C1 segment of cervical spinal cord (tissue), 14 donors: ENCODE measurements around the gene CCDC171.
A peak's percentile ranks its signal among the peaks of the same experiment; 100 is the strongest.
"Not testable (repeated sequence)": the region's sequence is repeated elsewhere in the genome, so short reads cannot be mapped to it uniquely, and the experiment has no call there.

Experiments
- DNase-seq, 14 donors: peaks; one replicate each; lab custom pipeline; 2025; lab: John Stamatoyannopoulos, UW

The CCDC171 gene

DNA sequence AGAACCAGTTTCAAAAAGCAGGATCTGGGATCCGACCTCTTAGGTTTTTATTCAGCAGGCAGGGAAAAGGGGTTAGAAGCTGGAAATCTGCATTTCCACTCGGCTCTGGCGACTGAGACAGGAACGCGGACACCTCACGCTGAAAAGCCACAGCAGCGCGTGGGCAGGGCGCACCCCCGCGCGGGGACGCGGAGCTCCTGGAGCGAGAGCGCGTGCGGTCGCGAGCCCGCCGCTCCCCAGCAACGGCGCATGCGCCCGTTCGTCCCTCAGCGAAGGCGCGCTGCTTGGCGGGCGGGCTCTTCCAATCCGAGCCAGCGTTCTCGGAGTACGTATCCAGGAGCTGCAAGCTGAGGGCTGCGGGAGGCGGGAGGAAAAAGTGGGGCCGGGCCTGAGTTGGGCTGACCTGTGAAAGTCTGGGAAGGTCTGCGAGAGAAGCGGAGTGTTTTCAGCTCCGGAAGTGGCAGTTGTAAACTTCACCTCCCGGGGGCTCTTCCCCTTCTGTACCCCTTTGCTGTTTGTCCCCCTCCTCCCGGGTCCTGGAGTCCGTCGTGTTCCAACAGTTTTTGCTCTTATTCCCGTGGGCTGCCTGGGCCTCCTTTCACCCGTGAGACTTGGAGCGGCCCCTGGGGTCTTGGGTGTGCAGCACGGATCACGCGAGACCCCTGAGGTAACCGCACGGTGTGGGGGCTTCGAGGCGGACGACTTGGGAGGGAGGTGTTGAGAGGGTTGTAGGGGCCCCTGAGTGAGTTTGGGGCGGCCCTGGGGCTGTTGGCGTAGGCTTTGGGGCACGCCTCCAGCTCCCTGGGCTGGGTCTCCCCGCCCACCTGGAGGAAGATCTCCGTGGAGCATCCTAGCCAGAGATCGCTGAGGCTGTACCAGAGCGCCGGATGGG, at the start of gene CCDC171:
CCDC171 (plus strand) TSS at position 408 of the 892 bp plus-strand sequence. CDS start 11,046 bp downstream, outside the sequence.
- peak; percentile 55 to 92 (median 88) for DNase-seq

- no peak for DNase-seq
Measured at GRCh38 chr9:15505921-15506320, 46.9 kb upstream of the CCDC171 start.

DNA sequence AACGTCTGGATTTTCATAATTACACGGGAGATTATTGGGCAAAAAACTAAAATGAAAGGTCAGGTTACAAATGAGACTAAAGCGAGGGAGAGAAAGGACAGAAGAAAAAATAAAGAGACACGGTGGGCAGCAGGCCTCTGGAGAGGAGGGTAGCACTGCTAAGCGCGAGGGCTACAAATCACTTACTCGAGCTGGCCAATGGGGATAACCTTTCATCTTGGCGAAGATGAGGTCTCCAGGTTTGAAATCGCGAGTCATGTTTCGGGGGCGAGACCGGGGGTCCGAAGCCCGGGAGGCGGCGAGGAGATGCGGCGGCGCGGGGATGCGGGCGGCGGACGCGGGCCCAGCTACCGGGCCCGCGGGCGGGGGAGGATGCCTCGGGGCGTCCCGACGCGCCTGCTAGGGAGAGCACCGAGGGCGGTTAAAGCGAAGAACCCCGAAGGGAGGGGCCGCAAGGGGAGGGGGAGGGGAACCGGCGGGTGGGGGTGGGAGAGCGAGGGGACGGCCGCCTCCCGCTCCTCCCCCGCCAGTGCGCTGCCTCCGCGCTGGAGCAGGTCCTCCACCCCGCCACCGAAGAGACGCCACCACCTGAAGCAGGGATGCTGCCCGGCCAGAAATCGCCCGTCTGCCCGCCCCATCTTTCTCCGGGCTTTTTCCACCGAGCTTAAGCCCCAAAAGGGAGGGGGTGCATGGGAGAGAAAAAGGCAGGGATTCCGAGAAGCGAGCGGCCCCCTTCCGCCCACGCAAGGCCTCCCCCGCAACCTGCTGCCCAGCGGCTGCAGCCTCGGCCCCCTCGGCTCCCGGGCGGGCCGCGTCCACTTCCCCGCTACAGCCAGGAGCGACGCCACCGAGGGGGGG, 42.7 kb upstream of the CCDC171 start:
- DNase-seq, result peak in 13 of 14 donors; percentile 27 to 78 (median 66)

- peak; percentile 48 to 97 (median 90) for DNase-seq
Measured at GRCh38 chr9:15510789-15511575, 41.9 kb upstream of the CCDC171 start, which contains the start of gene PSIP1. TSS of gene PSIP1 (minus strand) at chr9:15510970. CDS start at chr9:15510188, 782 bp downstream.

DNA sequence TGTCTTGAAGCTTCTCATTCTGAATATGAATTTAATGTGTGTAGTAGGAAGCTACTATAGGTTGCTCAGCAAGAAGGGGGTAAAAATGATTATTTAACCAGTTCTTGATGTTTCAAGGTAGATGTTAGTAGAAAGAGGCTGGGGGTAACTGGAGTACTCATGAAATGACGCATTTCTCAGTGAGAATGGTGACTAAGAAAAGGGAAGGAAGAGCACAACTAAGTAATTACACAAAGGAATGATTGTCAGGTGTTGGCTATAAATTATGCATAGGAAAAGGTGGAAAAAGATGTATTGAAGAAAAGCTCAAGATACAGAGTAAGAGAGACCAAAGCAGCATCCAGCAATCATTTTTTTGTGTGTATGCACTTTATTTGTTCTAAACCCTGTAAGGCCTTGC, 40.6 kb upstream of the CCDC171 start:
- peak in 1 of 14 donors; percentile 6 for DNase-seq

GRCh38 chr9:15512889-15513288, 40.0 kb upstream of the CCDC171 start:
- DNase-seq, result no peak

- DNase-seq, result no peak
Measured at GRCh38 chr9:15513335-15513734, 39.5 kb upstream of the CCDC171 start.

GRCh38 chr9:15519831-15520230, 33.0 kb upstream of the CCDC171 start:
- no peak for DNase-seq

- no peak for DNase-seq
Measured at GRCh38 chr9:15521254-15521653, 31.6 kb upstream of the CCDC171 start.

DNA sequence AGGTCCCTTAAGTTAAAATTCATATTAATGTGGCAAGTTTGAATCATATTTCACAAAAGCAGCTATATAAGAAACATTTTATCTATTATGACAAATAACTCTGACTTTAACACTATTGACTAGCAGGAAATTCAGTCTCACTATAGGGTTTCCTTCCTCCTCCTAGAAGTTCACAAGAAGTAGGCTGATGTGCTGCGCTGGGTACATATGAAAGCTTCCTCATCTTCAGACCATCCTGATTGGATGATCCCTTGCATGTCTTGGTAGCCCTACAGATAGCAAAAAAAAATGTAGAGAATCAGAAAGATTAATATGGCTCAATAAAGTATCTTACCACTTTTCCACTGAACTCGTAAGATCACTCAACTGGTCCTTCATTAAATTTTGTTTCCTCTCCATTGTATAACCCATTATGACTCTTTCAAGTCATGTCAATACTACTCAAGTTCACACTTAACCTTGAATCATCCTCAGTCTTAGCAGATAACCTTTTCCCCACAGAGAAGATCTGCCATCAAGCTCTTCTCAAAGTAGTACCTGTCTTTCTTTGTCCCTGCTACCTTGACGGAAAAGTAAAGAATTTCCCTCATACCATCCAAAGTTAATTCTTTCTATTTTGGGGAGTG, 30.6 kb upstream of the CCDC171 start:
- no peak for DNase-seq

GRCh38 chr9:15524845-15525455, 27.9 kb upstream of the CCDC171 start:
- no peak for DNase-seq

GRCh38 chr9:15525958-15526357, 26.9 kb upstream of the CCDC171 start:
- DNase-seq, result no peak

DNA sequence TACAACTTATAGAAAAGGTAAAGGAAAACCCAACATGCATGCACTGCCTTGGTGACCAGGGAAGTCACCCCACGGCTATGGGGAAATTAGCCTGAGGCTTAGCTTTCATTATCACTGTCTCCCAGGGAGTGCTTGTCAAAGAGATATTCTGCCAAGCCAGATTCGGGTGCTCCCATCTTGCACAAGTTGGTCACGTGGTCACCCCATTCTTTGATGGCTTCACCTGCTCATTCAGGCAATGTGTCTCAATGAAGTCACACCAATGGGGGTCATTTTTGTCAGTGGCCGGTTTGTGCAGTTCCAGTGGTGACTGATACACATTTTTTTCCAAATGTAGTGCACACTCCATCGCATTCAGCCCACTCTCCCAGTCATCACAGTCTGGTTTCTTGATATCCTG, 25.8 kb upstream of the CCDC171 start:
- not testable (repeated sequence) for DNase-seq

DNA sequence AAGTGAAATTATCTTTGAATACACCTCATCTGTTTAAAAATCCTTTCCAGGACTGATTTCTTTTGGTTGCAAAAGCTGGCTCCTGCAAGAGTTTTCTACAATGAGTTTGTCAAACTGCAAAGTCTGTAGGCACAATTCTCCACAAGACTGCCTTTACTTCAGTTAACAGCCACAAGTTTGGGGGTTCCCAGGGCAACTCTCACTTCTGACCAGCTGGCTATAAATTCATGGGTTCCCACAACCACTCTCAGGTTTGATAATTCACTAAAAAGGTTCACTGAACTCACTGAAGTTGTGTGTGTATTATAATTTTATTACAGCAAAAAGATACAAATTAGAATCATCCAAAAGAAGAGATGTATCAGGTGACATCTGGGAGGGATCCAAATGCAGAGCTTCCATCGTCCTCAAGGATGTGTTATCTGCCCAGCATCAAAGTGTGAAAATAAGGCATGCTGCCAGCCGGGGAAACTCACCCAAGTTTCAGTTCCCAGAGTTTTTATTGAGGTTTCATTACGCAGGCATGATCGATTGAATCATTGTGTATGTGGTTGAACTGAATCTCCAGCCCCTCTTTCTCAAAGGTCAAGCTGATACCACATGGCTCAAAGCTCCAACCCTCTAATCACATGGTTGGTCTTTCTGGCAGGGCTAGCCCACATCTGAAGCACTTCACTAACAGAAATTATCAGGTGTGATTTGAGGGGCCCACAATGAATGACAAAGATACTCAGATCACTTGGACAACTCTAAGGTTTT, 23.1 kb upstream of the CCDC171 start:
- DNase-seq, result no peak

DNA sequence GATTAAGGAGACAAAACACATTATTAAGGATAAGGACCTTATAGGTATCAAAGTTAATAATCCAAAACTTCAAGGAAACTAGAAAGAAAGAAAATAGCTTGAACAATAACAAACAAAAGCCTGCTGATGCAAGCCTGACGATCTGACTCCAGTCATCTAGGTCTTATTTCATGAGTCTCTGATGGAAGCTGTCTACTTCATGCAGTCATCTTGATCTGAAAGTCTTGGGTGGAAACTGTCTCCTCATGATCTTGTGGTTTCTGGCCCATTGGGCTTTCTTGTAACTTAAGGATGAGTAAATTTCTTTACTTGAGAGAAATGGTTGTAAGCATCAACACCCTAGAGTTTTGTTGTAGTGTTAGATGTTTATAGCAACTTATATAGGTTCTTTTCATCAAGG, 21.5 kb upstream of the CCDC171 start:
- no peak for DNase-seq

GRCh38 chr9:15541872-15542271, 11.0 kb upstream of the CCDC171 start:
- DNase-seq, result no peak

- no peak for DNase-seq
Measured at GRCh38 chr9:15542624-15543023, 10.2 kb upstream of the CCDC171 start.

DNA sequence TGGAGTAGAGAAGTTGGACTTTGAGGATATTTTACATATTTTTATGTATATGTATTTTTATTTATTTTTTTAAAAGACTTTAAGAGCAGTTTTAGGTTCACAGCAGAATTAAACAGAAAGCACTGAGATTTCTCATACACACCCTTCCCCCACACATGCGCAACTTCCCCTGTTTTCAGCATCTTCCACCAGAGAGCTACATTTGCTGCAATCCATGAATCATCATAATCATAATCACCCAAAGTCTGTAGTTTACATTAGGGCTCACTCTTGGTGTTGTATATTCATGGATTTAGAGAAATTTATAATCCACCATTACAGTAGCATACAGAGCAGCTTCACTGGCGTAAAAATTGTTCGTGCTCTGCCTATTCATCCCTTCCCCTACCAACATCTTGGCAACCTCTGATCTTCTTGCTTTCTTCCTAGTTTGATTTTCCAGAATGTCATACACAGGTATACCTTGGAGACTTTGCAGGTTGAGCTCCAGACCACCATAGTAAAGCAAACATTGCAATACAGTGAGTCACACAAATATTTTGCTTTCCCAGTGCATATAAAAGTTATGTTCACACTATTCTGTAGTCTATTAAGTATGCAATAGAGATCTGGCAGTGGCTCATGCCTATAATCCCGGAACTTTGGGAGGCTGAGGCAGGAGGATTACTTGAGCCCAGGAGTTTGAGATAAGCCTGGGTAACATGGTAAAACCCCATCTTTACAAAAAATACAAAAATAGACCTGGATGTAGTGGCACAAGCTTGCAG, 9.6 kb upstream of the CCDC171 start:
- DNase-seq, result no peak

DNA sequence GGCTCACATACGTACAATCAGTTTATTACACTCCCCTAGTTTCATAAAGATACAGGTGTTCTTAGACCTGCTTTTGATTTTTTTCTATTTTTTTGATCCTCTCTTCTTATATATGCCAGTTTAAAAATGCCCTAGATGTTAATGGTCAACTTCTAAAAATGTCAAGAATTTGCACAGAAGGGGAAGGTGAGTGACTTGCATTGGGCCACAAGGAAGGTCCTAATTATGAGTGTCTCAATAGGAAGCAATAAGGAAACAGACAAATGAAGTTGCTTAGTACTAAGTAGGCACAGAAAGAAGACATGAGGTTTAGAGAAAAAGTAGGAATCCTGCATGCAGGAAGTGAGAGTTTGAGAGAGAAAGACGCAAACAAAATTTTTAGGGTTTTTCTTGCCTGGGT, 3.2 kb upstream of the CCDC171 start:
- DNase-seq, result no peak
